Right ventricle myocardium inferior (tissue), 1 donor: ENCODE measurements around the gene SPAG6. TPM values are rescaled to one million over a fixed set of nuclear protein-coding genes. Genes with fewer than 3 reads are reported as not detected.
"Not testable (repeated sequence)": the region's sequence is repeated elsewhere in the genome, so short reads cannot be mapped to it uniquely, and the experiment has no call there.

Source experiments
- ATAC-seq: fragments of 200-7000 bp; cut with Tn5 transposase; one replicate; pipeline ENCODE4 v1.9.1; 2020; ENCODE audit warnings: mild to moderate bottlenecking, moderate library complexity
- DNase-seq: peaks from one replicate; pipeline ENCODE4 v3.0.0; 2021; ENCODE audit errors: missing footprints
- intact Hi-C: fragments of 100-400 bp; cut with DNase I; formaldehyde crosslinking; loops from one replicate; pipeline ENCODE4 v1.11.0; 2022
- total RNA-seq: library from RNA; stranded (reverse); fragmentation: NEBNext Ultra II Directional; extraction: Animal tissue kit (Norgen Biotek cat#: 25700); gene quantifications from one replicate; pipeline ENCODE4 v1.2.1, GENCODE V29; 2021
- donor health status: DM: no; HTN: yes; CAD: no; lungs with severe emphysema.

SPAG6 gene
- total RNA-seq, 1 donor from 2014 or later, result not detected

DNA sequence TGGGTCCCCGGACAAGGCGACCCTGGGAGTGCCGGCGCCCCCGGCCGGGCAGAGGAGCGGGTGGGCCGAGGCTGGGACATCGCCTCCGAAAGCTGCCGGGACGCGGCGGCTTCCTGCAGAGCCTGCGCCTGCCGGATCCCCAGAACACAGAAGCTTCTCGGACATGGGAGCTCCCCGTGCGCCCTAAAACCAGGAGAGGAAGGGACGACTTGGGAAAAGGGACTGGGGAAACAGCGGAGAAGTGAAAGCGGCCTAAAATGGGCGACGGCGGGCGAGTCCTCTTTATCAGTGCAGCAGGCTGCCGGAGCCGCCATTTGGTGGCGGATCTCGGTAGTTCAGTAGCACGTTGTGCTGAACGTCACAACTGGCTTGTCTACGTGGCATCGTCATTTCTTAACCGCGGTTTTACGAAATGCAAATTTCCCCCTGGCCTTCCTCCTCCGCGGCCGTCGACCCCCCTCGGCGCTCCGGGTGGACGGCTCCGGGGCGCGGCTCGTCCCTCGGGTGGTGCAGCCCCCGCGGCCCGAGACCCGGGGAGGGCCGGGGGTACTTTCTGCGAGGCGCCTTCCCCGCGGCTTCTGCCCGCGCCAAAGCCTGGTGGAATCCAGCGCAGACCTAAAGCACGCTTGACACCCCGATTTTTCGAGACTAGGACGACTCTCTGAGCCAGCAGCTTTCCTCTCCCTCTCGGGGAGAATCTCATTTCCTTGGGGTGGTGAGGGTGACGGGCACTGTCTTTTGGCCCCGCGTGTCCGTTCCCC, 9.9 kb upstream of the SPAG6 start:
- intact Hi-C loops, result no loop called here
- ATAC-seq (peak; percentile 54), DNase-seq (peak; percentile 83)

DNA sequence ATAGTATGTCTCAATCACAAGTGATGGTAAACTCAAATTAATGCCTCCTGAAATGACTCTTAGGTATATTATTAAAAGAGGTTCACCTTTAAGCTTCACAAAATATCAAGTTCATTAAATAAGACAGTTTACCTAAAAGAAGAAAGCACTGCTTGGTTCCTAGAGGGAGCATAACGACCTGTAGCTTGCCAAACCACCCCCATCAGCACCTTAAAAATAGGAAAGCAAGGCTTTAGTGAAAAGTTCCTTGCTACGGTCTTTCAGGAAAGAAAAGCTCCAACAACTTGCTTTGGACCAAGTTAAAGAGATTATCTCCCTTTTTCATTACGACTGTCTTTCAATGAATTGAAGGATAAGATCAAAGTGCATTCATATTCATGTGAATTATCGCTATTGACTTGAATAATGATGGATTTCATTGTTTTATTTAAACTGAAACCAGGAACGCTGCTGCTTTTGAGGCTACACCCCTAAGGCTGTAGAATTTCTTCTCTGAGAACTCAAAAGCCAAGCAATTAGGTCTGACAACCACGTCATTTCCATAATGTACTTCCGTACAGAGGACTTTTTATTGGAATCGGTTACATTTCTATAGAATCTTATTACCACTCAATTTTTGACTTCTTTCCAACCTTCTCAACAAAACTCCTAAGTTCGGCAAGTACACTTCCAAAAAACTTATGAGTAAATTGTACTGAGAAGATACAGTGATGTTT, 7.0 kb upstream of the SPAG6 start:
- DNase-seq (no peak), ATAC-seq (no peak)
- intact Hi-C loops, result no loop called here

DNA sequence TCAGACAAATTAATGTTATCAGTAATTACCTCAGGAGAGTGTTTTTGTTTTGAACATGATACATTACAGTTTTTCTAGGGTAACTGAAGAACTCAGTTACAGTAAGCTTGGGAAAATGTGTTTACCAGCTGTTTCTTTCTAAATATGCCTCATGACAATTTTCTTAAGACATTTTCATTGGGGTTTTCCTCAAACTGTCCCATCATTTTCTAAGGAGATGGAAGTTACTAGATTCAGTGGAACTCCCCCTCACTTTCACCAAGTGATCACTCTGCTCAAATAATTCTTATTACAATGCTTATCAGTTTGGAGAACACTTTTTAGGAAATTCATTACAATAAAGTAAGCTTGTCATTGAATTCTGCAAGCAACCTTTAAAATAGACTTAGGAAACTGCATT, 6.4 kb upstream of the SPAG6 start:
- DNase-seq (no peak), ATAC-seq (no peak)
- intact Hi-C loops, result no loop called here

DNA sequence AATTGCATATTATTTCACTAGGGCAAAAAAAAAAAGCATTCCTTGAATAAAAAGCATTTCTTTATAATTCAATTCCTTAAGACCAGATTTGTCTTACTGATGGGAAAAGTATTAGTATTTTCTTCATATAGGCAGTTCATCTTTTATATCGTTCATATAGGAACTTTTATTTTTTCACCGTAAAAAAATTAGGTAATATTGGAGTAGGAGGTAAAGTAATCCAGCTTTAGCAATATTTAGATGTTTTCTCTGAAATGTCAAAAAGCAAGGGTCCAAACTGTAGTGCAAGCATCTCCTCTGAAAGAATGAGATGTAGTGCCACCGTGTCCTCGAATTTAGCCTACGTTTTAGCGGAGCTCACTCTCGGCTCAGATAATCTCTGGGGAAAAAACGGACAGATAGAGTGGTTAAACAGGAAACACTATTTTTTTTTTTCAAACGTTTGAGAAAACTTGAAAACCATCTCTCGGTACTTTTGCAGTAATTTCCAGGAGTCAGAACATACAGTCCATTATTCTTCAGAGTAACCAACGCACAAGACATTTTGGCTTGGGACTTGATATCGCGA, 5.5 kb upstream of the SPAG6 start:
- no peak for DNase-seq
- intact Hi-C loops, result loop anchor here (5.0 to 10.0 kb wide), 2 partner anchors 97 to 645 kb away; no protein-coding TSS in a partner anchor
- no peak for ATAC-seq

DNA sequence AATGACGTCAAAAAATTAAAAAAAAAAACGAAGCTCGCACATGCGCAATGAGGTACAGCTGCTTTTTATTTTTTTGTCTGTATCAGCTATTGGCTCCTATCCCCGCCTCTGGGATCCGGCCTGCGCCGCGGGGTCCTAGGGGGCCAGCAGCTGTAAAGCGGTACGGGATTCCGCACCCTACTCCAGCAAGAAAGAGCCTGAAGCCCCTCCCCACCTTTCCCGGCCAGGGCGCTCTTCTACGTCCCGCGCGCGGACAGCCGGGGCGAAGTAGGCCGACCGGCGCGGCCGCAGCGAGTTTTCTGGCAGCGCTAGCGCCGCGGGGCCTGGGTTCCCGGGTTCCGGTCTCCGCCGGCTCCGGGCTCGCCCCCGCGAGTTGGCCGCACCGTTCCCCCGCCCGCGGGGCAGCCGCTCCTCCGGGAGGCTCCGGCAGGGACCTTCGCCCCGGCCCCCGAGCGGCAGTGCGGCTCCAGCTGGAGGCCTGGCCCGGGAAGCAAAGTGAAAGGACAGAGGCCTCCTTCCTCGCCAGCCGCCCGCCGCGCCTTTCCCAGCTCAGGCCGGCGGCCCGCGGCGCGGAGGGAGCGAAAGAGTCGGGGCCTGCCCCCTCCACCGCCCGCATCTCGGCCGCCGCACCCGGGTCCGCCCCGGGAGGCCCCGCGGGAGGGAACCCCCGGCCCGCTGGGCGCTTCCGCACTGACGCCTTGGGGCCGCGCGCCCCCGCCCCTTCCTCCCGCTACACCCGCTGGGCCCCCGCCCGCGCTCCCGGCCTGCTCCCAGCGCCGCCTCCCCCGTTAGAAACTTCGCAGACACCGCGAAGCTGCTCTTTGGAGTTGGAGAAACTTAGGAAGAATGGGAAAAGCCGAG, 4.7 kb upstream of the SPAG6 start:
- intact Hi-C loops, result loop anchor here (5.0 to 10.0 kb wide), 2 partner anchors 97 to 644 kb away; no protein-coding TSS in a partner anchor
- ATAC-seq, result peak; percentile 83
- DNase-seq, result peak; percentile 84

DNA sequence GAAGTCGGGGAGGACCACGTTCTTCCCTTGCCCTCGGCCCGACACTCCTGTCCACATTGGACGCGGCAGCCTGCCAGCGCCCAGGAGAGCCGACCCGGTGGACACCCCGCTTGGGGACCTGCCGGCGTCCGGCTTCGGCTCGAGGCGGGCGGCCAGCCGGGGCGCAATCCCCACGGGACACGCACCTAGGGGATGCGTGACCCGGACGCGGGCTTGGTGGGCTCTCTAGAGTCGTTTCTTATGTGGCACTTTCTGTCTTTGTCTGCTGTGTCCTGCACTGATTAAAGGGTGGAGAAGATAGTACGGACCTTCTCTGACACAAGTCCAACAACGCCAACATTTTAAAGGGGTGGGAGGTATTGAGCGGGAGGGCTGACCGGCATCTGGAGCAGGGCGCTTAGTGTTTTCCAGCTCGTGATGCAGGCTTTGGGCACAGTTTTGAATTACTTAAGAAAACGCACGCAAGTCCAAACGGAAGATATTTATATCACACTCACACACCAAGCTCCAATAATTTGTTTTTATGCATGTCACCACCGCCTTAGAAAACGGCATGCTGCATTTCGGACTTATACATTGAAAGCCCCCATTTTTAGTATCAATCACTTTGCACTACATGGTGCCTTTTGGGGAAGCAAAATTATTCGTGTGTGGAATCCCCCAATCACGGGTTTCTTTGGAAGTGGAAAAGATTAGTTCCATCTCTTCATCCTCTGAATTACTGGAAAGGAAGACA, 3.9 kb upstream of the SPAG6 start:
- ATAC-seq, result no peak
- intact Hi-C loops, result loop anchor here (5.0 to 10.0 kb wide), 2 partner anchors 96 to 643 kb away; no protein-coding TSS in a partner anchor
- DNase-seq, result peak; percentile 76

DNA sequence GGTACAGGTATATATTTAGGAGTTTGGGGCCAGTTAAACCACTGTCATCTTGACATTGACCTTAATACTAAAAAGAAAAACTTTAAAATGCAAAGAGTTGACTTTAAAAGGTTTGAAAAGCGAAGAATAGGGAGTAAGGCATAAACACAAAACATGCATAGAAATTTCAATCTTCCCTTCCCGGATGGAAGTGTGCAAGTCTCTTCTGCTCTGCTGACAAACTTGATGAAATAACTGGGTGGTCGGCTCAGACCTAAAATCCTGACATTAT, 3.4 kb upstream of the SPAG6 start:
- DNase-seq, result no peak
- ATAC-seq, result no peak
- intact Hi-C loops, result loop anchor here (5.0 to 10.0 kb wide), 2 partner anchors 95 to 643 kb away; no protein-coding TSS in a partner anchor

DNA sequence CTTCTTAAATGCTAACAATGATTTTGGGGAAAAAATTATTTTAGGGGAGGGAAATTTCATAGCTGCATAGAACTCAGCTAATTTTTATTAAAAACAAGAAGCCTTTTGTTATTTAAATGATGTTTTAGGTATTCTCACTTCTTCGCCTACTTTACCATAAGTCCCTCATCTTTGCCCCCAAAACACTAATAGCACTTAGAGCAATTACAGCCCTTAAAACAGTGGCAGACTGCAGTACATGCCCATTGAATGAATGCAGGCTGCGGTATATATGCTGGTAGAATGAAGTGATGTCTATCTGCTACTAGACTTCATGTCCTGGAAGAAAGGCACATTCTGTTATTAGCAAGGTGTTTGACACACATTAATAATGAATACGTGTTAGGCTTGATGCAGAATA, 2.9 kb upstream of the SPAG6 start:
- intact Hi-C loops, result loop anchor here (5.0 to 10.0 kb wide), 2 partner anchors 95 to 642 kb away; no protein-coding TSS in a partner anchor
- DNase-seq, result no peak

DNA sequence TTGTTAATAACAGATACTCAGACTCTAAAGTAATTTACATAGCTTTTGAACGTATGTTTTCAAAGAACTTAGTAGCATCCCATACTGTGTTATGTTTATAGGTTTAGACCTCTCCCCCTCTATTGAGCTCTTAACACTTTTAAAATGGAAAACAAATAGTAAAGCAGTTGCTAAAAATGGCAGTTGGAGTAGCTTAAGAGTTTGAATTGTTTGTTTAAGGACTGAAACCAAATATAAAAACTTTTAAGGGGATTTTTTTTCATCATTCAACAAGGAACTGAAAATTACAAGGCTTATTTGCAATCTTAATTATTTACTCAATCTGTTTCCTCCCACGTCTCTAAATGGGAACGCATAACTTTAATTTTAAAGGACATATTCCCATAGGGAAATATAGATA, 1.6 kb upstream of the SPAG6 start:
- ATAC-seq, result no peak
- DNase-seq, result no peak
- intact Hi-C loops, result loop anchor here (5.0 to 10.0 kb wide), 2 partner anchors 94 to 641 kb away; no protein-coding TSS in a partner anchor

More for the DNA sequence above, 2.9 kb upstream of the SPAG6 start:
- no peak for ATAC-seq

DNA sequence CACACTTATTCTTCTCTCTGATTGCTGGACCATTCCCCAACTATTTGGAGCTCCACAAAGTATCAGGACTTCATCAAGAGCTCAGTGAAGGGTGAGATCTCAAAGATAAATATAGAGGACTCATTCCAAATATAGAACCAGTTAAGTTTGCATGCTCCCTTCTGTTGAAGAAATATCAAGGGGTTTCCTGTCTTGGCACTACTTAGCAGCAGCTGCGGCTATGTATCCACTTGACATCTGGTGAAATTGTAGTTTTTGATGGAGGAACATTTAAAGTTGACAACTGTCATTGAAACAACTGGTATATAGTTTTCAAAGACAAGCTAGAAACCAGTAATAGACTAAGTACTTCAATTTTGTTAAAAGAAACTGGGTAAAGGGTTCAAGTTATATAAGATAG, 1.0 kb upstream of the SPAG6 start:
- ATAC-seq, result no peak
- no peak for DNase-seq
- intact Hi-C loops, result loop anchor here (5.0 to 10.0 kb wide), 2 partner anchors 93 to 641 kb away; no protein-coding TSS in a partner anchor

DNA sequence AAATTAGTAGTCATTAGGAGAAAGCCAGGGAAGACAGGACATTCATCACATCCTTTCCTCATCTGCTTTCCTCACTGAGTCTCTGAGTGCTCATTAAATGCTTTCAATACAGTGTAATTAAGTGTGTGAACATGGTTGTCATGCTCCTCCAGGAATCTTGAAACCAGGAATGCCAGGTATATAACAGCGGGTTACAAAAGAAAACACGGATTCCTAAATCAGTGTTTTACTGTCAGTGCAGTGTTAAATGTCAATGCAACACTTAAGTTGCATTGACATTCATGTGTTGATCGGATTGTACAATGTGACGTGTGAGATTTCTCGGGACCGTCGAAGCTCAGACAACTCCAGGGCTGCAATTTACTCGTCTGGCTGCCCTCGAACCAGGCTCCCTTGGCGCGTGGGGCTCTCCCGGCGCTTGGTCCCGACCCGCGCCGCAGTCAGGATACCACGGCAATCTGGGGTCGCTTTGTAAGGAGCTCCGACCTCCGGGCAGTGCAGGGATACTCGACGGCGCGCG, 455 bp upstream of the SPAG6 start:
- DNase-seq, result no peak
- intact Hi-C loops, result loop anchor here (5.0 to 10.0 kb wide), 2 partner anchors 92 to 640 kb away; no protein-coding TSS in a partner anchor
- ATAC-seq, result no peak

DNA sequence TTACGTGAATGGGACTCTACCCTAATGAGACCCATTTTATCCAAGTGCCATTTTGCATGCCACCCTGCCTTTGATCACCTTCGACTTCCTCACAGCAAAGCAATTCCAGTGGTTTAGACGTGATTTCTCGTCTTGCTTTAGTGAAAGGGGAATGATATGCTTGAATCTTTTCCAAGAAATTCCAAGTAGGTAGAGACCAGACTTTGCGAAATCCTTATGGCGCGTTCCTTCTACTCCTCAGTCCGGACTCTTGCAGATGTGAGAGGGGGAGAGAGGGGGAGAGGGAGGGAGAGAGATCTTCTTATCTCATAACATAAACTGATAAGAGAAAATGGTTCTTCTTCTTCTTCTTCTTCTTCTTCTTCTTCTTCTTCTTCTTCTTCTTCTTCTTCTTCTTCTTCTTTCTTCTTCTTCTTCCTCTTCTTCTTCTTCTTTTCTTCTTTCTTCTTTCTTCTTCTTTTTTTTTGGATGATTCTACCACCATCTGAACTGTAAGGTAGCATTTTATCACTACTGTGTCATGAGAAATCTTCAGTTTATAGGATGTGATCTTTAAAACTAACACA, 883 bp downstream of the SPAG6 start:
- ATAC-seq (no peak), DNase-seq (no peak)
- intact Hi-C loops, result loop anchor here (10.0 kb wide), 1 partner anchor 639 kb away; no protein-coding TSS in a partner anchor

DNA sequence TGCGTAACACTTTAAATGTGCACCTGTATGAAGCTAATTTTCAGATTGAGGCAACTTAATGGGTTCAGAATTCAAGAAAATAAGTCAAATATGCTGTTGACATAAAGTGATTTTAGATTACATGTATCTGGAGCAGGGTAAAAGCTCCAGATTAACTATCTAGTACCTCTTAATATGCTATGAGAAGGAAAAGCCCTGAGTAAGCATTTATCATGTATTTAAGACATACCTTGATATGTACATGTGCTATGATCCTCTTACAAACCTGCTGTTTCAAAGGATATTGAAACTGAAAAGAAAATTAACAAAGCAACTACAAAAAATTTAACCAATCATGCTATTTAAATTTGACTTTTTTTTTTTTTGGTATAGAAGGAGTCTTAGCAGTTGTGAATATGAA, 4.5 kb downstream of the SPAG6 start:
- DNase-seq (no peak), ATAC-seq (no peak)
- intact Hi-C loops, result loop anchor here (10.0 kb wide), 1 partner anchor 635 kb away; no protein-coding TSS in a partner anchor

DNA sequence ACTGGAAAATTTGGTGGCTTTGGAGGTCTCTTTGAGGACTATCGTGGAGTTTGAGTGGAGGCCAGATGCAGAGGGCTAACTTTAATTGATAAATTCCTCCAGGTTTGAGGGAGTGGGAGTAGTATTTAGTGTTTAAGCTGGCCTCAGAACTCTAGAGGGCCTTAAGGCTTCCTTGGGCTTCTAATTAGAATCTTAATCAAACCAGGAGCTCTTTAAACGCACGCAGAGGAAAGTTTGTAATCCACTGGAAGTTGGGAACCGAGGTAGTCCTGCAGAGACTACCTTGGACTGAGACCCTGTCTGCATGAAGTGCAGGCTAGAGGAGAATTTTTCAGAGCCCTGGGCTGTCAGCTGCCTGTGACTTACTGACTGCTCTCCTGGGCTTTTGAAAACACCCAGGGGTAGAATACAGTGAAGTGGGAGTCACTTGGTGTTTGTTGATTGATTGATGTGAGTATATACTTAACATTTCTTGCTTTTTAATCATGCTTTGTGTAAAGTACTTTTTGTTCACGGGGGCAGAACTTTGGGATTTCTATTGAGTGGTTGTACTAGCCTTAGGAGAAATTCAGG, 5.9 kb downstream of the SPAG6 start:
- DNase-seq (no peak), ATAC-seq (no peak)
- intact Hi-C loops, result no loop called here

DNA sequence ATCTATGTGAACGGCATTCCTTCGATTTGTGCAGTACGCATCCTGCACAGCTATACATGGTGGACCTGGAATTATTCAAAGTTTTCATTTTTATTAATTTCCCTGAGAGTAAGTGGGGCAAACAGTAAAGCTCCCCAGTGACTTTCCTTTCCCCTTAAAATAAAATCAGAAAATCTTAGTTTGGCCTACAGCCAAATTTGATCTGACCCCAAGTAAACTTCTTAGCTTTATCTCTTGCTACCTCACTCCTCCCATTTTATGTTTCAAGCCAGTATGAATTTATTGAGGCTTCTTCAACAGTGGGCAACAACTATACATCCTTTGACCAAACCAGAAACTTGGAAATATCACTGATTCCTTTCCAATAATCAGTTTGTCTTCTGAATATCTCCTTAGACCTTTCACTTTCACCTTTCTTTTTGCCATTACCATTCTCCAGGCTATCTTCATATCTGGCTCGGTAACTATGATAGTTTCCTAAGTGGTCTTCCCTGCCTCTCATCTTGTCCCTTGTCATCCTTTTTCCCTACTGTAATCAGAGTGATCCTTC, 11.1 kb downstream of the SPAG6 start:
- ATAC-seq, result no peak
- intact Hi-C loops, result no loop called here
- DNase-seq, result no peak

DNA sequence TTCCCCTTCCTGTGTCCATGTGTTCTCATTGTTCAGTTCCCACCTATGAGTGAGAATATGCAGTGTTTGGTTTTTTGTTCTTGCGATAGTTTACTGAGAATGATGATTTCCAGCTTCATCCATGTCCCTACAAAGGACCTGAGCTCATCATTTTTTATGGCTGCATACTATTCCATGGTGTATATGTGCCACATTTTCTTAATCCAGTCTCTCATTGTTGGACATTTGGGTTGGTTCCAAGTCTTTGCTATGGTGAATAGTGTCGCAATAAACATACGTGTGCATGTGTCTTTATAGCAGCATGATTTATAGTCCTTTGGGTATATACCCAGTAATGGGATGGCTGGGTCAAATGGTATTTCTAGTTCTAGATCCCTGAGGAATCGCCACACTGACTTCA, 12.5 kb downstream of the SPAG6 start:
- DNase-seq, ATAC-seq, intact Hi-C loops: not testable (repeated sequence)

DNA sequence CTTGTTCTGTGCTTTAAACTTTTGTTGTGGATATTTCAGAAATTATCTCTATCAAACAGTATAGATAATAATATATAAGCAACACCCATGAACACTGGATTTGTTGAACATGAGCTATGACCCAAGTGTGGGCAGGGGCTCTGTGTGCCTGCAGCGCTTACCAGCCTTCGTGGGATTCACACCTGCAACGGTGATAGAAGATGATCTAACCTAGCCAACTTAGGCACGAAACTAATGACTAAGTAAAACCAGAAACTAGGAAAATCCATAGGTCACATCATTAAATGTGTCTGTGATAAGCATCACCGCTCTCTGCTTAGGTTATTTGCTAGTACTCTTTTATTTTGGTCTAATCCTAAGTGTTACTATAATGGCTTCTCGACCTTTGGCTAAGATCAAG, 18.0 kb downstream of the SPAG6 start:
- no peak for DNase-seq
- no peak for ATAC-seq
- intact Hi-C loops, result no loop called here
